Uterus (tissue), 4 donors: ENCODE measurements around the gene PRTN3. TPM values are rescaled to one million over a fixed set of nuclear protein-coding genes. Genes with fewer than 3 reads are reported as not detected.

Experiments
- DNase-seq, 2 donors: peaks; one replicate each; pipeline ENCODE4 v3.0.0-alpha.2; 2019 to 2020
- H3K27ac ChIP-seq, 2 donors: fragments of 200-600 bp; sonication (generic); 1 replicate in 1 of 2; 2 replicates in 1 of 2; pipeline ENCODE4 v1.5.1; 2016 to 2018
- H3K27me3 ChIP-seq, 2 donors: fragments of 200-600 bp; sonication (generic); one replicate each; pipeline ENCODE4 v1.5.1; 2018 to 2019; ENCODE audit warnings: control low read depth in 1 of 2
- H3K36me3 ChIP-seq, 2 donors: fragments of 200-600 bp; sonication (generic); one replicate each; pipeline ENCODE4 v1.5.1; 2019; ENCODE audit warnings: control low read depth in 1 of 2
- H3K4me1 ChIP-seq, 2 donors: fragments of 200-600 bp; sonication (generic); one replicate each; pipeline ENCODE4 v1.5.1; 2018 to 2019; ENCODE audit warnings: control low read depth in 1 of 2
- H3K4me3 ChIP-seq, 2 donors: fragments of 200-600 bp; sonication (generic); 1 replicate in 1 of 2; 2 replicates in 1 of 2; pipeline ENCODE4 v1.5.1; 2018 to 2019; ENCODE audit warnings: mild to moderate bottlenecking in 1 of 2
- H3K9me3 ChIP-seq, 2 donors: fragments of 200-600 bp; sonication (generic); one replicate each; pipeline ENCODE4 v1.5.1; 2019; ENCODE audit warnings: control low read depth in 1 of 2
- CTCF ChIP-seq, 4 experiments: fragments of 200-600 bp in 2 of 4; fragments of 450-650 bp in 2 of 4; sonication (generic) in 2 of 4; IDR thresholded peaks; one replicate each; pipeline ENCODE4 v1.5.1; 2016 to 2019; ENCODE audit warnings: antibody characterized with exemption in 4 of 4, mild to moderate bottlenecking in 2 of 4, moderate library complexity in 1 of 4
- POLR2A ChIP-seq, 2 donors: fragments of 450-650 bp; IDR thresholded peaks; one replicate each; pipeline ENCODE4 v1.6.1; 2016; ENCODE audit warnings: antibody characterized with exemption in 2 of 2, mild to moderate bottlenecking in 1 of 2, moderate library complexity in 1 of 2
- intact Hi-C: fragments of 100-400 bp; cut with DNase I; formaldehyde crosslinking; loops from one replicate; pipeline ENCODE4 v1.15.1; 2023; ENCODE audit warnings: low total_unique reads
- total RNA-seq, 4 donors: library from RNA; depleted of rRNA in 3 of 4; stranded (reverse); fragments of >200 nt in 3 of 4; gene quantifications; one replicate each; pipeline versions ENCODE4 v1.1.0 to v1.2.4, GENCODE V29; 2014 to 2023
- donor health status: DM: yes; HTN: yes; CAD: no.

The PRTN3 gene
- total RNA-seq, 4 donors from 2014 or later = 2.9 TPM; not detected in 3

GRCh38 chr19:801030-801860 is 39.6 kb upstream of the PRTN3 start:
- Histone ChIP-seq H3K9me3 (no peaks in the 10 kb centered on the region), H3K27ac (peak overlapping the region; percentile 33 to 41), H3K36me3 (no peaks in the 10 kb centered on the region), H3K4me3 (peak overlapping the region in 1 of 2 donors; percentile 15), H3K27me3 (no peaks in the 10 kb centered on the region), H3K4me1 (peaks cover 28 to 46% of the 10 kb centered on the region in 2 donors)
- TF ChIP-seq CTCF (IDR thresholded peaks at IDR 0.05) (no peak), POLR2A (IDR thresholded peaks at IDR 0.05) (no peak)
- intact Hi-C loops = no loop called here
- DNase-seq = peak; percentile 59 to 64

GRCh38 chr19:801861-802497 is 38.8 kb upstream of the PRTN3 start:
- peaks cover 27 to 46% of the 10 kb centered on the region in 2 donors for H3K4me1 ChIP-seq
- no peaks in the 10 kb centered on the region for H3K9me3 ChIP-seq
- no peaks in the 10 kb centered on the region for H3K36me3 ChIP-seq
- H3K27ac ChIP-seq = peak overlapping the region in 1 of 2 donors; percentile 33
- H3K4me3 ChIP-seq = peak overlapping the region; percentile 10 to 15
- H3K27me3 ChIP-seq = no peaks in the 10 kb centered on the region
- peak in 1 of 2 donors; percentile 52 for DNase-seq
- TF ChIP-seq POLR2A (IDR thresholded peaks at IDR 0.05) (no peak), CTCF (IDR thresholded peaks at IDR 0.05) (no peak)
- intact Hi-C loops = no loop called here

GRCh38 chr19:802498-803098 is 38.2 kb upstream of the PRTN3 start:
- Histone ChIP-seq H3K4me3 (no peak overlapping the region), H3K27ac (no peak overlapping the region), H3K36me3 (no peaks in the 10 kb centered on the region), H3K27me3 (no peaks in the 10 kb centered on the region), H3K9me3 (no peaks in the 10 kb centered on the region), H3K4me1 (peaks cover 27 to 46% of the 10 kb centered on the region in 2 donors)
- no peak for DNase-seq
- intact Hi-C loops = no loop called here
- TF ChIP-seq POLR2A (IDR thresholded peaks at IDR 0.05) (no peak), CTCF (IDR thresholded peaks at IDR 0.05) (no peak)

GRCh38 chr19:803099-803561 is 37.7 kb upstream of the PRTN3 start:
- H3K27ac ChIP-seq = no peak overlapping the region
- DNase-seq = no peak
- TF ChIP-seq CTCF (IDR thresholded peaks at IDR 0.05) = no peak
- no peak for TF ChIP-seq POLR2A (IDR thresholded peaks at IDR 0.05)
- no peaks in the 10 kb centered on the region for H3K9me3 ChIP-seq
- no peaks in the 10 kb centered on the region for H3K36me3 ChIP-seq
- H3K4me3 ChIP-seq = no peak overlapping the region
- peaks cover 27 to 46% of the 10 kb centered on the region in 2 donors for H3K4me1 ChIP-seq
- H3K27me3 ChIP-seq = no peaks in the 10 kb centered on the region
- intact Hi-C loops = no loop called here
